ENCODE results near the gene UGT1A7. TPM values are rescaled to one million over a fixed set of nuclear protein-coding genes. Genes with fewer than 3 reads are reported as not detected.

Gene UGT1A7
- polyA plus RNA-seq, 1 experiment = 0.04 TPM

DNA sequence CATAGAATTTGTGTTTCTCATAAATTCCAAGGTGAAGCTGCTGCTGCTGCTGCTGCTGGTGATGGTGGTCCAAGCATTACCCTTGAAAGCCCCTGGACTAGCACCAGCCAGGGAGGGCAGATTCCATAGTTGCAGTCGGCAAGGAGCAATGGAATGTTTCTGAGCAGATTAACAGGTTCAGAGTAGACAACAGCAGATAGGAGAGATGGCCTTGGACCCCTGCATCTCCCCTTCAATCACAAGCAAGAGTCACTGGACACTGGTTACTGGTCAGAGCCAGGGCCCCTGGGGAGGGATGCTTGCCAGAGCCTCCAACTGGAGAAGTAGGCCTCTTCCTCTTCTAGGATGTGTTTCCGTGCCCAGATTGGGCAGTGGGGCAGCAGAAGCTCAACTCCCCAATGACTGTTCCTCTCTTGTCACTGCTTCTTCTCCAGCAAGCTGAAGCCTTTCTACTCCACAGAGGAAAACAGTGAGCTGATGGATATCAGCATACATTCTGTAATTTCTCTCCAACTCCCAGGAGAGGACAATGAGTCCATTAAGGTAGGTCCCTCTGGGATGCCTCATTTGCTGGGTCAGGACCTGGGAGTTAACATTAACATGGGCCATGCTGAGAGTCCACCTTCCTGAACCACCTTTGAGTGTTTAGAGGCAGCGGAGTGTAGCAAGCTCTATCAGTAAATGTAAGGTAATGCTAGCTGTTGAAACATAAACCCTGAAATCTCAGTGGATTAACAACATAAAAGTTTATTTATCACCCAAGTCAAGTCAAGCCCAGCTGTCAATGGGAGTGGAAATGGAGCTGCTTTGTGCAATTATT, 131.7 kb downstream of the UGT1A7 start:
- ChIA-PET CTCF (no interaction called here), POLR2A (no interaction called here)
- Histone ChIP-seq H3K27me3 (ENCODE audit: control insufficient read depth, insufficient read depth, low read length) (peaks cover 11% of the 10 kb centered on the region), H3K4me3 (ENCODE audit: low read depth, low read length) (no peak overlapping the region), H3K27ac (ENCODE audit: low read depth, low read length) (no peak overlapping the region), H3K9me3 (ENCODE audit: control insufficient read depth, insufficient read depth, low read length) (no peaks in the 10 kb centered on the region; the same call in 1 of the 2 replicates)
- no peak for DNase-seq (ENCODE audit: low read depth, low spot score)
- TF ChIP-seq, protein P1, sequence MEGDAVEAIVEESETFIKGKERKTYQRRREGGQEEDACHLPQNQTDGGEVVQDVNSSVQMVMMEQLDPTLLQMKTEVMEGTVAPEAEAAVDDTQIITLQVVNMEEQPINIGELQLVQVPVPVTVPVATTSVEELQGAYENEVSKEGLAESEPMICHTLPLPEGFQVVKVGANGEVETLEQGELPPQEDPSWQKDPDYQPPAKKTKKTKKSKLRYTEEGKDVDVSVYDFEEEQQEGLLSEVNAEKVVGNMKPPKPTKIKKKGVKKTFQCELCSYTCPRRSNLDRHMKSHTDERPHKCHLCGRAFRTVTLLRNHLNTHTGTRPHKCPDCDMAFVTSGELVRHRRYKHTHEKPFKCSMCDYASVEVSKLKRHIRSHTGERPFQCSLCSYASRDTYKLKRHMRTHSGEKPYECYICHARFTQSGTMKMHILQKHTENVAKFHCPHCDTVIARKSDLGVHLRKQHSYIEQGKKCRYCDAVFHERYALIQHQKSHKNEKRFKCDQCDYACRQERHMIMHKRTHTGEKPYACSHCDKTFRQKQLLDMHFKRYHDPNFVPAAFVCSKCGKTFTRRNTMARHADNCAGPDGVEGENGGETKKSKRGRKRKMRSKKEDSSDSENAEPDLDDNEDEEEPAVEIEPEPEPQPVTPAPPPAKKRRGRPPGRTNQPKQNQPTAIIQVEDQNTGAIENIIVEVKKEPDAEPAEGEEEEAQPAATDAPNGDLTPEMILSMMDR (IDR thresholded peaks at IDR 0.05; ENCODE audit: low read depth, low read length) = no peak

DNA sequence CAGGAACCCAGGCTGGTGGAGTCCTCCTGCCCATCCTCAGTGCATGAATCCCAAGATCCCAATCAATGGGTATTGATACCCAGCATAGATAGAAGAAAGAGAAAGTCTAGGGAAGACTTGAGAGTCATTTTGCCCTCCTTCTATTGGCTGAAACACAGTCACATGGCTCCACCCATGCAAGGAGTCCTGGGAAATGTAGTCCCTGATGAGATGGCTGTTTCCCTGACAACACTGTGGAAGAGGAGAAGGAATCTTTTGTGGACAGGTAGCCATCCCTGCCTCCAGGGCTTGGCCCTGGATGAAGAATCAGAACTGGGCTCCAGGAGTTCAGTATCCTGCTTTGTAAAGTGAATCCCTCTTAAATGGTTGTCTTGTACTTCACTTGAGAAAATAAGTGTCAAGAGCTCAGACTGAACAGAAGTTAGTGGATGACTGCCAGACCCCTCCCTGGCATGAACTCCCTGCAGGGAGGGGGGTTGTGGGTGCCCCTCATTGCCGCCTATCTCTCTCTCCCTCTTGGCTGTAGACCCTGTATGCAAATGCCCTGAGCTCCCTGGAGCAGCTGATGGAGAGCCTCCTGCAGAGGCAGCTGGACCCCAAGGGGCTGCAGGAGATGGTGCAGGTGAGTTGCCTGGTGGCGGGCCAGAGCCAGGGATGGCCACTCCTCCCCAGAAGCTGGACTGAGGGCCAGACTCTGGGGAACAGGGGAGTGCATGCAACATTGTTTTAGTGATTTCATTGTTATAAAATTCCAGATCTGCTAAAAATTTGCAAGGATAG, 132.5 kb downstream of the UGT1A7 start:
- ChIA-PET CTCF (no interaction called here), POLR2A (no interaction called here)
- DNase-seq (ENCODE audit: low read depth, low spot score) = no peak
- TF ChIP-seq, protein P1 (IDR thresholded peaks at IDR 0.05; ENCODE audit: low read depth, low read length) = no peak
- Histone ChIP-seq H3K9me3 (ENCODE audit: control insufficient read depth, insufficient read depth, low read length) (no peaks in the 10 kb centered on the region; the same call in 1 of the 2 replicates), H3K27me3 (ENCODE audit: control insufficient read depth, insufficient read depth, low read length) (peaks cover 4% of the 10 kb centered on the region), H3K4me3 (ENCODE audit: low read depth, low read length) (no peak overlapping the region), H3K27ac (ENCODE audit: low read depth, low read length) (no peak overlapping the region)

DNA sequence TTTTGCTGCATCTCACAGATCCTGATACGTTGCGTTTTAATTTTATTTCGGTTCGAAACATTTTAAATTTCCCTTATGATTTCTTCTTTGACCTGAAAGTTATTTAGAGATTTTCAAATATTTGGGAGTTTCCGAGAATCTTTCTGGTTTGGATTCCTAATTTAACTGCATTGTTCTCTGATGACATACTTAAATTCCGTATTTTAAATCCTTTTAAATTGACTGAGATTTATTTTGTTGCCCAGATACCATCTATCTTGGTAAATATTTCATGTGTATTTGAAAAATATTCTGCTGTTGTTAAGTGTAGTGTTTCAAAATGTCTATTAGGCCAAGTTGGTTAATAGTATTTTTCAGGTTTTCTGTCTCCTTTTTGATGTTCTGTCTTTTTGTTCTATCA, 134.2 kb downstream of the UGT1A7 start:
- DNase-seq (ENCODE audit: low read depth, low spot score) = no peak
- Histone ChIP-seq H3K27me3 (ENCODE audit: control insufficient read depth, insufficient read depth, low read length) (peaks cover 4% of the 10 kb centered on the region), H3K27ac (ENCODE audit: low read depth, low read length) (no peak overlapping the region), H3K4me3 (ENCODE audit: low read depth, low read length) (no peak overlapping the region), H3K9me3 (ENCODE audit: control insufficient read depth, insufficient read depth, low read length) (no peaks in the 10 kb centered on the region; the same call in 1 of the 2 replicates)
- ChIA-PET POLR2A (no interaction called here), CTCF (no interaction called here)
- TF ChIP-seq, protein P1 (IDR thresholded peaks at IDR 0.05; ENCODE audit: low read depth, low read length) = no peak

DNA sequence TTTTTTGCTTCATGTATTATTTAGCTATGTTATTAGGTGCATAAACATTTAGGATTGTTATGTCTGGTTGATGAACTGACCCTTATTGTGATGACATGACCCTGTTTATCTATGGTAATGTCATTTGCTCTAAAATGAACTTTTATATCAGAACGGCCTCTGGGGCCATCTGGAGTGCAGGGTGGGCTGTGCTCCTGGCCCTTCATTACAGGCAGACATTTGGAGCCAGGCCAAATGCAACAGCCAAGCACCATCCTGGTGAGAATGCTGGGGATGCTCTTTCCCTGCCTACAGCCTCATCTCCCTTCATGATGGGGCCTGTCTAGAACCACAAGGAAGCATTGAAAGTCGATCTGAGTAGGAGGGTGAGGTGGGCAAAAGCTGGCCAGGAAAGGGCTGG, 134.6 kb downstream of the UGT1A7 start:
- TF ChIP-seq, protein P1 (IDR thresholded peaks at IDR 0.05; ENCODE audit: low read depth, low read length) = no peak
- H3K9me3 ChIP-seq (ENCODE audit: control insufficient read depth, insufficient read depth, low read length) = no peaks in the 10 kb centered on the region; the same call in 1 of the 2 replicates
- peaks cover 2% of the 10 kb centered on the region for H3K27me3 ChIP-seq (ENCODE audit: control insufficient read depth, insufficient read depth, low read length)
- H3K27ac ChIP-seq (ENCODE audit: low read depth, low read length) = no peak overlapping the region
- no peak for DNase-seq (ENCODE audit: low read depth, low spot score)
- no peak overlapping the region for H3K4me3 ChIP-seq (ENCODE audit: low read depth, low read length)
- POLR2A ChIA-PET = no interaction called here
- CTCF ChIA-PET = interaction anchor here (0.6 kb wide), 1 partner anchor 16 kb away, joined by 3 read pairs; no protein-coding TSS in a partner anchor

DNA sequence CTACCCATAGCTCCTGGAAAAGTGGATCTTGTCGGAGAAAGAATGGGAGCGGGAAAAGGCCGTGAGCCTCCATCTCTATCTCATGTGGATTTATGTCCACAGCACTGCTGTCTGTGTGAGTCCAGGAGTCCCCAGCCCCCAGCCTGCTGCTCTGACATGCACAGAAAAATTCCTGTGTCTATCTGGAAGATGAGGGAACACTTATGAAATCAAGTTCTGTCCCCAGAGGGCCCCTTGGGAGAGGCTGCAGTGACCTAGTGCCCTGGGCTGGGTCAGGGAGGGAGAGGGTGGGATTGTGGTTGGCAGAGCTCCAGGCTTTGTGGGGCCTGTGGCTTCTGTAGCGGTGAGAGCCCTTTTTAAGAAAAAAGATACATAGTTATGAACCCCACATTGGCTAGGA, 135.1 kb downstream of the UGT1A7 start:
- DNase-seq (ENCODE audit: low read depth, low spot score) = no peak
- Histone ChIP-seq H3K9me3 (ENCODE audit: control insufficient read depth, insufficient read depth, low read length) (no peaks in the 10 kb centered on the region; the same call in 1 of the 2 replicates), H3K4me3 (ENCODE audit: low read depth, low read length) (no peak overlapping the region), H3K27me3 (ENCODE audit: control insufficient read depth, insufficient read depth, low read length) (peaks cover 2% of the 10 kb centered on the region), H3K27ac (ENCODE audit: low read depth, low read length) (no peak overlapping the region)
- POLR2A ChIA-PET = no interaction called here
- CTCF ChIA-PET = interaction anchor here (0.6 kb wide), 1 partner anchor 16 kb away, joined by 3 read pairs; no protein-coding TSS in a partner anchor
- TF ChIP-seq, protein P1 (IDR thresholded peaks at IDR 0.05; ENCODE audit: low read depth, low read length) = no peak

All from AG04450 (cell line).